TTC549 (cell line): Measurements from ENCODE around the gene HSPA1L.

Source experiments
- FAIRE-seq: peaks from 2 replicates; lab custom pipeline; 2012; peaks lifted over from hg19 to GRCh38; lab: Jason Lieb, UNC

The HSPA1L gene

GRCh38 chr6:31781244-31782125 lies 33.6 kb downstream of the HSPA1L start:
- no peak for FAIRE-seq

GRCh38 chr6:31780507-31781243 lies 34.4 kb downstream of the HSPA1L start:
- no peak for FAIRE-seq

- no peak for FAIRE-seq
Observed at GRCh38 chr6:31779908-31780307, 35.2 kb downstream of the HSPA1L start.

GRCh38 chr6:31778999-31779885 lies 35.8 kb downstream of the HSPA1L start:
- no peak for FAIRE-seq

GRCh38 chr6:31778193-31778592 lies 36.9 kb downstream of the HSPA1L start:
- FAIRE-seq = no peak

- FAIRE-seq = no peak
Observed at GRCh38 chr6:31777667-31778050, 37.4 kb downstream of the HSPA1L start.

- FAIRE-seq = no peak
Observed at GRCh38 chr6:31776989-31777666, 38.0 kb downstream of the HSPA1L start, which contains the start of gene VWA7. VWA7 (minus strand) TSS chr6:31777328; CDS start chr6:31776779, 549 bp downstream.

- FAIRE-seq = no peak
Observed at GRCh38 chr6:31776485-31776988, 38.5 kb downstream of the HSPA1L start.

- FAIRE-seq = no peak
Observed at GRCh38 chr6:31775633-31776484, 39.2 kb downstream of the HSPA1L start.

GRCh38 chr6:31775184-31775583 lies 39.9 kb downstream of the HSPA1L start:
- no peak for FAIRE-seq

- no peak for FAIRE-seq
Observed at GRCh38 chr6:31771992-31772358, 43.1 kb downstream of the HSPA1L start.

- no peak for FAIRE-seq
Observed at GRCh38 chr6:31770860-31771259, 44.2 kb downstream of the HSPA1L start.

GRCh38 chr6:31769684-31770371 lies 45.3 kb downstream of the HSPA1L start:
- no peak for FAIRE-seq

GRCh38 chr6:31768363-31769257 lies 46.5 kb downstream of the HSPA1L start:
- no peak for FAIRE-seq

GRCh38 chr6:31767096-31767645 lies 47.9 kb downstream of the HSPA1L start:
- no peak for FAIRE-seq

GRCh38 chr6:31765910-31766794 lies 48.9 kb downstream of the HSPA1L start:
- no peak for FAIRE-seq

- FAIRE-seq = no peak
Observed at GRCh38 chr6:31765559-31765909, 49.5 kb downstream of the HSPA1L start.

GRCh38 chr6:31764198-31764597 lies 50.9 kb downstream of the HSPA1L start:
- FAIRE-seq = no peak
